K562 (cell line): ENCODE results near the gene EXOC4. TPM values are rescaled to one million over a fixed set of nuclear protein-coding genes. Genes with fewer than 3 reads are reported as not detected.
A peak's percentile ranks its signal among the peaks of the same experiment; 100 is the strongest.

Source experiments
- ETS2 ChIP-seq: IDR thresholded peaks from 2 replicates; pipeline ENCODE4 v1.6.1; 2016; ENCODE audit warnings: borderline replicate concordance, missing genetic modification characterization, mild to moderate bottlenecking, moderate library complexity, missing compliant biosample characterization; ENCODE audit not compliant: poor library complexity, severe bottlenecking
- KAT2B ChIP-seq: IDR thresholded peaks from one replicate; pipeline ENCODE4 v1.6.1; 2012; ENCODE audit warnings: low read depth, mild to moderate bottlenecking, control low read depth, inconsistent platforms, low read length, moderate library complexity
- MCM2 ChIP-seq: fragments of 450-650 bp; IDR thresholded peaks from 2 replicates; pipeline ENCODE4 v1.6.1; 2017; ENCODE audit warnings: low read depth, mild to moderate bottlenecking
- MGA ChIP-seq: fragments of 450-650 bp; IDR thresholded peaks from 2 replicates; pipeline ENCODE4 v1.6.1; 2016; ENCODE audit warnings: mild to moderate bottlenecking, moderate library complexity
- NRF1 ChIP-seq, 2 experiments: fragments of 450-650 bp; IDR thresholded peaks in 1 of 2; conservative IDR thresholded peaks in 1 of 2; 2 replicates each; pipeline ENCODE4 v1.6.1; 2014; ENCODE audit warnings: mild to moderate bottlenecking in 2 of 2
- RUNX1 ChIP-seq: sonication (generic); IDR thresholded peaks from 2 replicates; pipeline ENCODE4 v1.6.1; 2016; ENCODE audit warnings: antibody characterized with exemption, low read depth
- SREBF2 ChIP-seq: sonication (generic); formaldehyde crosslinking; IDR thresholded peaks from 2 replicates; pipeline ENCODE4 v1.4.0; 2020; ENCODE audit warnings: mild to moderate bottlenecking, missing genetic modification reagents
- TAF1 ChIP-seq: IDR thresholded peaks from 2 replicates; pipeline ENCODE4 v1.6.1; 2011; ENCODE audit warnings: mild to moderate bottlenecking, low read length, moderate library complexity; ENCODE audit not compliant: insufficient read depth, control insufficient read depth, severe bottlenecking; ENCODE audit errors: extremely low read depth
- XRCC5 ChIP-seq: fragments of 200-400 bp; formaldehyde crosslinking; IDR thresholded peaks from 2 replicates; pipeline ENCODE4 v1.6.1; 2017; ENCODE audit warnings: low read depth, mild to moderate bottlenecking, low read length
- ZBTB49 ChIP-seq: sonication (generic); formaldehyde crosslinking; IDR thresholded peaks from 2 replicates; pipeline ENCODE4 v1.8.0; 2022; ENCODE audit warnings: missing genetic modification reagents, mild to moderate bottlenecking, borderline replicate concordance
- ZNF124 ChIP-seq: sonication (generic); formaldehyde crosslinking; IDR thresholded peaks from 2 replicates; pipeline ENCODE4 v1.8.1; 2022; ENCODE audit warnings: missing genetic modification reagents
- polyA plus RNA-seq, 8 experiments: library from polyadenylated mRNA; depleted of rRNA in 4 of 8; stranded (reverse) in 5 of 8; unstranded in 3 of 8; fragments of >200 nt; fragmentation: Nextera tagmentation in 2 of 8; fragmentation: Illumina TruSeq in 1 of 8; extraction: Ambion mirVana in 2 of 8; extraction: Trizol in 1 of 8; gene quantifications; 2 replicates each; pipeline versions ENCODE4 v1.2.1 to v1.2.3, GENCODE V29; 2011 to 2014; ENCODE audit warnings: inconsistent platforms in 1 of 8, missing spikeins in 1 of 8
- total RNA-seq, 7 experiments: library from RNA; depleted of rRNA in 6 of 7; stranded (reverse); fragments of >200 nt in 6 of 7; fragmentation: Illumina TruSeq in 2 of 7; extraction: Trizol in 2 of 7; gene quantifications; 2 replicates each; pipeline versions ENCODE4 v1.2.1 to v1.2.3, GENCODE V29; 2011 to 2021; ENCODE audit warnings: low replicate concordance in 1 of 7

EXOC4 gene
- total and polyA plus RNA-seq, 9 of the 15 experiments (the other 6 are each of a cell fraction or from before 2014, with no cell fraction given) = 18.5 to 73.1 (median 46.6) TPM

- TF ChIP-seq TAF1 (peak; percentile 93), SREBF2 (0 out of 2 replicates have a peak, but pooled peaks have one; percentile 59), XRCC5 (no peak), NRF1 (conservative IDR thresholded peaks at IDR 0.05 in 1 of 2, IDR thresholded peaks at IDR 0.05 in 1 of 2) (peak; percentile 77 to 82), MCM2 (no peak), ZBTB49 (no peak), RUNX1 (no peak), MGA (no peak), ZNF124 (CRISPR knock-in tag) (no peak), ETS2 (no peak), KAT2B (no peak)
Measured at GRCh38 chr7:133252858-133253518, at the start of gene EXOC4 (continued).
